HG02852 (cell line): ENCODE data around the gene SLC2A2.
"Not testable (repeated sequence)": the region's sequence is repeated elsewhere in the genome, so short reads cannot be mapped to it uniquely, and the experiment has no call there.

Experiments
- ATAC-seq: cut with Tn5 transposase; IDR thresholded peaks from one replicate; pipeline ENCODE4 v1.9.1; 2021; ENCODE audit warnings: mild to moderate bottlenecking, moderate library complexity; ENCODE audit not compliant: unreplicated experiment

Gene SLC2A2

DNA sequence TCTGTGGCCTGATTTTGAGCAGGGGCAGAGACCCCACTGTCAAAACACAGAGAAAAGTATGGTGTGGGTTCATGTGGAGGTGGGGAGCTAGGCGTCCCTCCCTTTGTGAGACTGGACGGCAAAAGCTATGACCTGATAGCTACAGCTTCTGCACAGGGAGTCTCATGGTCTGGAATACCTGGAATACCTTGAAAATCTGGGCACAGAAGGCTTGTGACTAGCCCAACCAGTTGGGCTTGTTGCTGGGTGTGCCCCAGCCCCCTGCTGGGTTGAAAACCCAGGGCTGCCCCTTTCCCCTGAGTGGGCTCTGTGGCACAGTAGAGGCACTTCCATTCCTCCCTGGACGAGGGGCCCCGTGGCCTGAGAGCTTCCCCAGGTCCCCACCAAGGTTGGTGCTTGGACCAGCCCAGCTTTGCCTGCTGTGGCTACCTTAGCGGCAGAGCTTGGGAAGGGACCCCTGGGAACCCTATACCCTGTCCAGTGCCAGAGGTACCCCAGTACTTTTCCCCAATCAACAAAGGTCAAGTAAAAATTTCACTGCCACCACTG, 37.3 kb downstream of the SLC2A2 start:
- no peak for ATAC-seq

DNA sequence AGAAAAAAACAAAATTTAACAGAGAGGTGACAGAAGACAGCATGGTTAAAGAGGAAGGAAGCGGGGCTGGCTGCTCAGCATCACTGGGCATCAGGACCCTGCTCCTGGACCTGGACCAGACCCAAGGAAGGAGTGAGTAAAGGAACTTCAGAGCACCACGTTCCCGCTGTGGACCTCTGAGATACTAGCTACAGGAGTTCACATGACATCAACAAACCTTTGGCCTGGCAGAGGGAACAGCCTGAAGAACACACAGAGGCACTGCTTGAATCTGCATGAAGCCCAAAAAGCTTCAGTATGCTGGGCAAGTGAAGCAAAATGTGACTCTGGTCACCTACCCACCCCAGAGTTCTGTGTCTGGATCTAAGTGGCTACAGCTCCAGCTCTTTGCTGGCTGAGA, 38.1 kb downstream of the SLC2A2 start:
- ATAC-seq, result no peak

- no peak for ATAC-seq
These were observed 41.2 kb downstream of the SLC2A2 start for GRCh38 chr3:170985304-170985703.

GRCh38 chr3:170982733-170983132, 43.8 kb downstream of the SLC2A2 start:
- ATAC-seq, result peak; percentile 97

- no peak for ATAC-seq
These were observed 46.1 kb downstream of the SLC2A2 start for GRCh38 chr3:170980399-170980798.

GRCh38 chr3:170977949-170978745, 48.4 kb downstream of the SLC2A2 start:
- no peak for ATAC-seq

GRCh38 chr3:170976190-170976519, 50.4 kb downstream of the SLC2A2 start:
- no peak for ATAC-seq

- ATAC-seq, result no peak
These were observed 51.0 kb downstream of the SLC2A2 start for GRCh38 chr3:170975283-170976189.

- ATAC-seq, result no peak
These were observed 51.6 kb downstream of the SLC2A2 start for GRCh38 chr3:170974872-170975271.

GRCh38 chr3:170972917-170973316, 53.6 kb downstream of the SLC2A2 start:
- ATAC-seq, result not testable (repeated sequence)

GRCh38 chr3:170967126-170967525, 59.4 kb downstream of the SLC2A2 start:
- no peak for ATAC-seq

DNA sequence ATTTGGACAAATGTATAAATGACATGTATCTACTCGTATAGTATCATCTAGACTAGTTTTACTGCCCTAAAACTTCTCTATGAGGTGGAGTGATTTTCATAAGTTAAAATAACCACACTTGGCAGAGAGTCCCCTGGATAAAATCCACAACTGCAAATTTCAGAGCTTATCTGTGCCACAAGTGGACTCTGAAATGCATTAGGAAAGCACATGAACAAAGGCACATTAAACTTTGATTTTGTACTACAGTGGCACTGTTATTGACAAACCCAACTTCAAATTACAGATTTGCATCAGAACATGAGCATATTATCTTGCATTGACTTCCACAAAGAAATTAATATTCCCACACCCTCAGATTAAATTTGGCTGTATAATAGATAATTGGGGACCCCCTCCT, 60.0 kb downstream of the SLC2A2 start:
- ATAC-seq, result no peak

- no peak for ATAC-seq
These were observed 64.1 kb downstream of the SLC2A2 start for GRCh38 chr3:170962411-170962810.

GRCh38 chr3:170961616-170962400, 64.7 kb downstream of the SLC2A2 start:
- no peak for ATAC-seq

- no peak for ATAC-seq
These were observed 67.1 kb downstream of the SLC2A2 start for GRCh38 chr3:170959457-170959856.

DNA sequence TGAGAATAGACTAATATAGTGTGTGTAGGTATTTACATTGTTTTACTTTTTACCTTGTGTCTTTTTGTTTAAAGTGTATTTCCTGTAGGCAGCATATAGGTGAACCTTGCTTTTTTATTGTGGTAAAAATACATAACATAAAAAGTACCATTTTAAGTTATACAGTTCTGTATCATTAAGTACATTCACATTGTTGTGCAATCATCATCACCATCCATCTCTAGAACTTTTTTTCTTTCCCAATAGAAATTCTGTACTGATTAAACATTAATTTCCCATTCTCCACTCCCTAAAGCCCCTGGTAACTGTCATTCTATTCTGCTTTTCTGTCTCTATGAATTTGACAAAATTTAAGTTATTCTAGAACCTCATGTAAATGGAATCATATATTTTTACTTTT, 69.9 kb downstream of the SLC2A2 start:
- no peak for ATAC-seq

GRCh38 chr3:170953736-170954135, 72.8 kb downstream of the SLC2A2 start:
- no peak for ATAC-seq

DNA sequence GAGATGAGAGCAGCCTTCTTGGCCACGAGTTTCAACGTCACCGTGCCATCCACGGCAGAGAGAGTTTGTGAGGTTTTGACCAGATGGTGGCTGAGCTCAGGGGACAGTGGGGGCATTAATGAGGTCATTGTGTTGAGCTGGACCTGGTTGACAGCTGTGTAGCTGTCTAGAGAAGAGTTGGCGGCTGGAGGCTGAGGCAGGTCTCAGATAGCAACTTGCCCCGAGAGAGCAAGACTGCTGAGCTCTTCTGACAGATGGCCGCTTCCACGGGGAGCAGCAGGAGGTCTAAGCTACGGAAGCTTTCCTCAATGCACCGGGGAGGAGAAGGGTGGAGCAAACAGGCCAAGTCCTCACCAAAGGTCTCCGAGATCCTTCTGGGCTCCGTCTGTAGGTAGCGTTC, 73.3 kb downstream of the SLC2A2 start:
- no peak for ATAC-seq

DNA sequence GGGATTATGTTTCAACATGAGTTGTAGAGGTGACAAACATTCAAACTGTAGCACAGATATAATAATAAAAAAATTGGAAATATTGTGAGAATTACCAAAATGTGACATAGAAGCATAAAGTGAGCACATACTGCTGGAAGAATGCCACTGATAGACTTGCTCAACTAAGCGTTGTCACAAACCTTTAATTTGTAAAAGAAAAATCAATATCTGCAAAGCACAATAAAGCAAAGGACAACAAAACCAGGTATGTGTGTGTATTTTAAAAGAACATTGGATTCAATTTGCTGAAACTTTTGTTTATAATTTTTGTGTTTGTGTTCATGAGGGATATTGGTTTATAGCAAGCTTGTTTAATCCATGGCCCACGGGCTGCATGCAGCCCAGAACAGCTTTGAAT, 77.3 kb downstream of the SLC2A2 start:
- no peak for ATAC-seq

DNA sequence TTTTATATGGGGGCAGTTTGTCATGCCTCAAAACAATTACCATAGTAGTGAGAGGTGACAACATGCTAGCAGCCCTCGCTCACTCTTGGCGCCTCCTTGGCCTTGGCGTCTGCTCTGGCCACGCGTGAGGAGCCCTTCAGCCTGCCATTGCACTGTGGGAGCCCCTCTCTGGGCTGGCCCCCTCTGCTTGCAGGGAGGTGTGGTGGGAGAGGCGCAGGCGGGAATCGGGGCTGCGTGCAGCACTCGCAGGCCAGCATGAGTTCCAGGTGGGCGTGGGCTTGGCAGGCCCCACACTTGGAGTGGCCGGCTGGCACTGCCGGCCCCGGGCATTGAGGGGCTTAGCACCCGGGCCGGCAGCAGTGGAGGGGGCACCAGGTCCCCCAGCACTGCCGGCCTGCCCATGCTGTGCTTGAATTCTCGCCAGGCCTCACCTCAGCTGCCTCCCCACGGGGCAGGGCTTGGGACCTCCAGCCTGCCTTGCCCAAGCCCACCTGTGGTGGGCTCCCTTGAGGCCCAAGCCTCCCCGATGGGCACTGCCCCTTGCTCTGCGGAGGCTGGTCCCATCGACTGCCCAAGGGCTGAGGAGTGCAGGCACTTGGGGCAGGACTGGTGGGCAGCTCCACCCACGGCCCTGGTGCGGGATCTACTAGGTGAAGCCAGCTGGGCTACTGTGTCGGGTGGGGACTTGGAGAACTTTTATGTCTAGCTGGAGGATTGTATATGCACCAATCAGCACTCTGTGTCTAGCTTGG, 79.3 kb downstream of the SLC2A2 start:
- ATAC-seq, result no peak
